HCT116 (cell line): ENCODE results near the gene IFI30. TPM values are rescaled to one million over a fixed set of nuclear protein-coding genes. Genes with fewer than 3 reads are reported as not detected.

Experiments
- ATAC-seq: fragments of 200-7000 bp; cut with Tn5 transposase; 2 replicates; pipeline ENCODE4 v1.9.1; 2020; ENCODE audit warnings: mild to moderate bottlenecking, moderate library complexity
- BruUV-seq: library from RNA; stranded (reverse); fragments of 400-500 nt; replicated peaks from 2 replicates; lab custom pipeline; 2021; lab: Mats Ljungman, UMichigan
- CTCF ChIA-PET: fragments of 300-600 bp; sonication (Branson Sonifier 250); formaldehyde crosslinking; loops from one replicate; lab custom pipeline; 2021; ENCODE audit warnings: antibody characterized with exemption; lab: Charles Lee
- POLR2A ChIA-PET: fragments of 300-600, 350-600 bp; sonication (Branson Sonifier 250); formaldehyde crosslinking; loops from one replicate; lab custom pipeline; 2021; ENCODE audit warnings: antibody characterized with exemption; lab: Charles Lee
- RAD21 ChIA-PET, 2 experiments: fragments of 300-600 bp; sonication (Branson Sonifier 250); formaldehyde crosslinking; loops; one replicate each; lab custom pipeline; 2023; ENCODE audit warnings: low total read pairs in 2 of 2; ENCODE audit not compliant: uncharacterized antibody in 2 of 2, unreplicated experiment in 2 of 2, low non-redundant PET in 1 of 2; lab: Charles Lee
- DNase-seq: peaks from one replicate; pipeline ENCODE4 v3.0.0-alpha.2; 2010; ENCODE audit warnings: low read depth, low spot score
- H2AFZ ChIP-seq: fragments of 200-600 bp; shearing (Covaris generic), sonication (generic); 2 replicates; pipeline ENCODE4 v1.6.1; 2017; ENCODE audit warnings: low read depth, mixed run types, mixed read lengths, antibody characterized with exemption, low read length; ENCODE audit not compliant: poor library complexity, severe bottlenecking
- H3K27ac ChIP-seq: 2 replicates; pipeline ENCODE4 v1.5.1; 2012; ENCODE audit warnings: low read depth, low read length
- H3K27me3 ChIP-seq: fragments of 200-600 bp; sonication (generic); 2 replicates; pipeline ENCODE4 v1.6.1; 2016; ENCODE audit warnings: mixed run types, low read length, mixed read lengths; ENCODE audit not compliant: insufficient read depth
- H3K36me3 ChIP-seq, 2 experiments: fragments of 200-500 bp in 1 of 2; fragments of 200-600 bp in 1 of 2; sonication (Bioruptor generic) in 1 of 2; sonication (generic) in 1 of 2; 2 replicates each; pipeline versions ENCODE4 v1.5.1 to v1.6.1; 2014 to 2016; ENCODE audit warnings: low read length in 2 of 2, inconsistent platforms in 1 of 2, mixed read lengths in 1 of 2, mixed run types in 1 of 2; ENCODE audit not compliant: insufficient read depth in 2 of 2, control insufficient read depth in 1 of 2
- H3K4me1 ChIP-seq, 2 experiments: fragments of 200-600 bp in 1 of 2; sonication (generic) in 1 of 2; 2 replicates each; pipeline versions ENCODE4 v1.5.1 to v1.6.1; 2012 to 2017; ENCODE audit warnings: low read length in 2 of 2, inconsistent platforms in 1 of 2, mild to moderate bottlenecking in 1 of 2, mixed read lengths in 1 of 2, mixed run types in 1 of 2, moderate library complexity in 1 of 2; ENCODE audit not compliant: insufficient read depth in 2 of 2, control insufficient read depth in 1 of 2
- H3K4me2 ChIP-seq: fragments of 200-600 bp; sonication (generic); 2 replicates; pipeline ENCODE4 v1.6.1; 2017; ENCODE audit warnings: mixed run types, low read length, mixed read lengths
- H3K4me3 ChIP-seq, 2 experiments: fragments of 200-600 bp in 1 of 2; sonication (generic) in 1 of 2; replicated peaks in 1 of 2; 2 replicates each; pipeline ENCODE4 v1.5.1; 2011 to 2016; ENCODE audit warnings: low read length in 2 of 2, control low read depth in 1 of 2, low read depth in 1 of 2, mild to moderate bottlenecking in 1 of 2, mixed read lengths in 1 of 2, mixed run types in 1 of 2
- H3K79me2 ChIP-seq: fragments of 200-600 bp; sonication (generic); 2 replicates; pipeline ENCODE4 v1.6.1; 2017; ENCODE audit warnings: mild to moderate bottlenecking, mixed run types, low read length, moderate library complexity, mixed read lengths; ENCODE audit not compliant: insufficient read depth
- H3K9ac ChIP-seq: fragments of 200-600 bp; sonication (generic); 2 replicates; pipeline ENCODE4 v1.6.1; 2016; ENCODE audit warnings: low read length, mixed read lengths
- H3K9me2 ChIP-seq: fragments of 200-600 bp; sonication (generic), shearing (Covaris generic); 2 replicates; pipeline ENCODE4 v1.6.1; 2017; ENCODE audit warnings: mixed run types, mild to moderate bottlenecking, moderate library complexity; ENCODE audit not compliant: insufficient read depth
- H3K9me3 ChIP-seq, 2 experiments: fragments of 200-500 bp in 1 of 2; fragments of 200-600 bp in 1 of 2; sonication (Bioruptor generic) in 1 of 2; sonication (generic) in 1 of 2; 2 replicates each; pipeline ENCODE4 v1.6.1; 2014 to 2017; ENCODE audit warnings: low read length in 2 of 2, mixed read lengths in 2 of 2, inconsistent platforms in 1 of 2, low read depth in 1 of 2, mild to moderate bottlenecking in 1 of 2, mixed run types in 1 of 2, moderate library complexity in 1 of 2; ENCODE audit not compliant: control insufficient read depth in 1 of 2, insufficient read depth in 1 of 2
- H4K20me1 ChIP-seq: fragments of 200-600 bp; sonication (generic), shearing (Covaris generic); 2 replicates; pipeline ENCODE4 v1.6.1; 2017; ENCODE audit warnings: mixed run types, mild to moderate bottlenecking, moderate library complexity; ENCODE audit not compliant: insufficient read depth
- CBX3 ChIP-seq: IDR thresholded peaks from 2 replicates; pipeline ENCODE4 v1.6.1; 2012; ENCODE audit warnings: low read depth
- ELF1 ChIP-seq: IDR thresholded peaks from 2 replicates; pipeline ENCODE4 v1.6.1; 2012; ENCODE audit warnings: low read depth, borderline replicate concordance
- EZH2 ChIP-seq: fragments of 200-600 bp; sonication (generic); IDR thresholded peaks from 2 replicates; pipeline ENCODE4 v1.6.1; 2017; ENCODE audit warnings: antibody characterized with exemption, mixed run types
- EZH2phosphoT487 ChIP-seq: fragments of 200-600 bp; IDR thresholded peaks from 2 replicates; pipeline ENCODE4 v1.6.1; 2018; ENCODE audit warnings: antibody characterized with exemption, borderline replicate concordance
- FOSL1 ChIP-seq: IDR thresholded peaks from 2 replicates; pipeline ENCODE4 v1.6.1; 2012; ENCODE audit warnings: low read depth
- JUND ChIP-seq: IDR thresholded peaks from 2 replicates; pipeline ENCODE4 v1.6.1; 2012
- POLR2AphosphoS5 ChIP-seq: IDR thresholded peaks from 2 replicates; pipeline ENCODE4 v1.6.1; 2011; ENCODE audit warnings: mild to moderate bottlenecking, low read depth, low read length, moderate library complexity
- SRF ChIP-seq: IDR thresholded peaks from 2 replicates; pipeline ENCODE4 v1.6.1; 2012; ENCODE audit warnings: low read depth
- YY1 ChIP-seq: IDR thresholded peaks from 2 replicates; pipeline ENCODE4 v1.6.1; 2011; ENCODE audit warnings: low read length, low read depth, moderate library complexity, mild to moderate bottlenecking; ENCODE audit not compliant: insufficient replicate concordance; ENCODE audit errors: extremely low read depth
- intact Hi-C: fragments of 100-400 bp; cut with micrococcal nuclease; formaldehyde crosslinking; loops from 2 replicates; pipeline ENCODE4 v1.10.0; 2022
- total RNA-seq: library from RNA; stranded (reverse); gene quantifications from one replicate; pipeline ENCODE4 v1.2.1, GENCODE V29; 2021; ENCODE audit not compliant: unreplicated experiment
- TF ChIP-seq, protein P1 (sequence below): IDR thresholded peaks from 2 replicates; pipeline ENCODE4 v1.6.1; 2012
- TF ChIP-seq, protein P2 (sequence below), 3 experiments: fragments of 200-600 bp in 1 of 3; sonication (generic) in 1 of 3; IDR thresholded peaks in 2 of 3; conservative IDR thresholded peaks in 1 of 3; 2 replicates each; pipeline ENCODE4 v1.5.1; 2012 to 2017; ENCODE audit warnings: low read depth in 2 of 3, low read length in 2 of 3, antibody characterized with exemption in 1 of 3, borderline replicate concordance in 1 of 3, control low read depth in 1 of 3, mild to moderate bottlenecking in 1 of 3, mixed read lengths in 1 of 3, mixed run types in 1 of 3, moderate library complexity in 1 of 3; ENCODE audit not compliant: insufficient read depth in 1 of 3

The IFI30 gene
- total RNA-seq, 1 experiment from 2014 or later, result 64.6 TPM

DNA sequence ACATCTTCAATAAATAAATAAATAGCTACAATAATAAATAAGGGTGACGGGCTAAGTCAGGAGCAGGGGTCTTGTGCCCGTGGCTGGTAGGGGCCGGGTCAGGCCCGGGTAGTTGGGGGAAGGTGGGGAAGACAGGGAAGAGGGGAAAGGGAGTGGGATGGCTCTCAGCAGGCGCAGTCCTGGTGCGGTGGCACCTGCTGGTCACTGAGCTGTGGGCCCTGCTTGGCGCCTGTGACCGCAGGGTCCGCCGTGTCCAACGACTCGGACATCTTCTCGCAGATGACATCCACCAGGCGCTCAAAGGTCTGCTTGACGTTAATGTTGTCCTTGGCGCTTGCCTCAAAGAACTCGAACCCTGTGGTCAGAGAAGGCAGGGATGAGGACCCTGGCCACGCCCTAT is 23.7 kb downstream of the IFI30 start (continued):
- TF ChIP-seq YY1 (no peak), ELF1 (no peak), EZH2 (no peak), JUND (no peak), SRF (no peak), EZH2phosphoT487 (no peak), CBX3 (no peak)

DNA sequence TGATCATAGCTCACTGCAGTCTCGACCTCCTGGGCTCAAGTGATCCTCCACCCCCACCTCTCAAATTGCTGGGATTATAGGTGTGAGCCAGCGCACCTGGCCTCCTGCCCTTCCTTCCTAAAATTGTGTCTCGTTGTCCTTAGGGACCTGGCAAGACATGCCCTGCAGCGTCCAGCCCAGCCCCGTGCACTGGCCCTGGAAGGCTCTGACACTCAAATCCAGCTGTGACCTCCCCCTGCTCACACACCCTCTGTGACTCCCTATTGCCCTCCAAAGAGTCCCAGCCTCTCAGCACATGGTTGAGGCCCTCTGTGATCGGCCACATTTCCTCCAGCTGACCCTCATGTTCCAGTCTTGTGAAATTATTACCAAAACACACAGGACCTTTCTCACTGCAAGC is 24.3 kb downstream of the IFI30 start:
- H3K27ac ChIP-seq, result no peak overlapping the region
- TF ChIP-seq FOSL1, result no peak
- TF ChIP-seq YY1, result no peak
- TF ChIP-seq JUND, result no peak
- TF ChIP-seq POLR2AphosphoS5, result no peak
- TF ChIP-seq, protein P1, sequence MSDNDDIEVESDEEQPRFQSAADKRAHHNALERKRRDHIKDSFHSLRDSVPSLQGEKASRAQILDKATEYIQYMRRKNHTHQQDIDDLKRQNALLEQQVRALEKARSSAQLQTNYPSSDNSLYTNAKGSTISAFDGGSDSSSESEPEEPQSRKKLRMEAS, result no peak
- TF ChIP-seq, protein P2, sequence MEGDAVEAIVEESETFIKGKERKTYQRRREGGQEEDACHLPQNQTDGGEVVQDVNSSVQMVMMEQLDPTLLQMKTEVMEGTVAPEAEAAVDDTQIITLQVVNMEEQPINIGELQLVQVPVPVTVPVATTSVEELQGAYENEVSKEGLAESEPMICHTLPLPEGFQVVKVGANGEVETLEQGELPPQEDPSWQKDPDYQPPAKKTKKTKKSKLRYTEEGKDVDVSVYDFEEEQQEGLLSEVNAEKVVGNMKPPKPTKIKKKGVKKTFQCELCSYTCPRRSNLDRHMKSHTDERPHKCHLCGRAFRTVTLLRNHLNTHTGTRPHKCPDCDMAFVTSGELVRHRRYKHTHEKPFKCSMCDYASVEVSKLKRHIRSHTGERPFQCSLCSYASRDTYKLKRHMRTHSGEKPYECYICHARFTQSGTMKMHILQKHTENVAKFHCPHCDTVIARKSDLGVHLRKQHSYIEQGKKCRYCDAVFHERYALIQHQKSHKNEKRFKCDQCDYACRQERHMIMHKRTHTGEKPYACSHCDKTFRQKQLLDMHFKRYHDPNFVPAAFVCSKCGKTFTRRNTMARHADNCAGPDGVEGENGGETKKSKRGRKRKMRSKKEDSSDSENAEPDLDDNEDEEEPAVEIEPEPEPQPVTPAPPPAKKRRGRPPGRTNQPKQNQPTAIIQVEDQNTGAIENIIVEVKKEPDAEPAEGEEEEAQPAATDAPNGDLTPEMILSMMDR (IDR thresholded peaks at IDR 0.05 in 2 of 3, conservative IDR thresholded peaks at IDR 0.05 in 1 of 3; ENCODE audit: borderline replicate concordance in 1 of 3, insufficient read depth in 1 of 3, low read depth in 2 of 3, low read length in 2 of 3), result no peak
- ChIA-PET RAD21 (no interaction called here), POLR2A (no interaction called here), CTCF (no interaction called here)
- peaks cover 13 to 22% of the 10 kb centered on the region in 2 experiments; a peak in 3 of 4 replicates for H3K36me3 ChIP-seq
- no peak overlapping the region for H2AFZ ChIP-seq
- H3K9me3 ChIP-seq, result no peaks in the 10 kb centered on the region
- ATAC-seq (no peak), DNase-seq (no peak)
- peaks cover 8 to 20% of the 10 kb centered on the region in 2 experiments for H3K4me1 ChIP-seq
- H3K27me3 ChIP-seq, result no peaks in the 10 kb centered on the region
- H4K20me1 ChIP-seq, result no peaks in the 10 kb centered on the region; the same call in 1 of the 2 replicates
- H3K4me3 ChIP-seq, result no peak overlapping the region
- no peak overlapping the region for H3K9ac ChIP-seq
- no TSS peak for BruUV-seq
- H3K79me2 ChIP-seq, result peaks cover 21% of the 10 kb centered on the region; the same call in 1 of the 2 replicates
- intact Hi-C loops, result no loop called here
- no peaks in the 10 kb centered on the region for H3K9me2 ChIP-seq
- H3K4me2 ChIP-seq, result no peak overlapping the region
